HCT116 (cell line): ENCODE data around the gene PNPLA6. TPM values are rescaled to one million over a fixed set of nuclear protein-coding genes. Genes with fewer than 3 reads are reported as not detected.

Source experiments
- ATAC-seq: fragments of 200-7000 bp; cut with Tn5 transposase; 2 replicates; pipeline ENCODE4 v1.9.1; 2020; ENCODE audit warnings: mild to moderate bottlenecking, moderate library complexity
- BruUV-seq: library from RNA; stranded (reverse); fragments of 400-500 nt; replicated peaks from 2 replicates; lab custom pipeline; 2021; lab: Mats Ljungman, UMichigan
- CTCF ChIA-PET: fragments of 300-600 bp; sonication (Branson Sonifier 250); formaldehyde crosslinking; loops from one replicate; lab custom pipeline; 2021; ENCODE audit warnings: antibody characterized with exemption; lab: Charles Lee
- POLR2A ChIA-PET: fragments of 300-600, 350-600 bp; sonication (Branson Sonifier 250); formaldehyde crosslinking; loops from one replicate; lab custom pipeline; 2021; ENCODE audit warnings: antibody characterized with exemption; lab: Charles Lee
- RAD21 ChIA-PET, 2 experiments: fragments of 300-600 bp; sonication (Branson Sonifier 250); formaldehyde crosslinking; loops; one replicate each; lab custom pipeline; 2023; ENCODE audit warnings: low total read pairs in 2 of 2; ENCODE audit not compliant: uncharacterized antibody in 2 of 2, unreplicated experiment in 2 of 2, low non-redundant PET in 1 of 2; lab: Charles Lee
- DNase-seq: peaks from one replicate; pipeline ENCODE4 v3.0.0-alpha.2; 2010; ENCODE audit warnings: low read depth, low spot score
- H2AFZ ChIP-seq: fragments of 200-600 bp; shearing (Covaris generic), sonication (generic); 2 replicates; pipeline ENCODE4 v1.6.1; 2017; ENCODE audit warnings: low read depth, mixed run types, mixed read lengths, antibody characterized with exemption, low read length; ENCODE audit not compliant: poor library complexity, severe bottlenecking
- H3K27ac ChIP-seq: 2 replicates; pipeline ENCODE4 v1.5.1; 2012; ENCODE audit warnings: low read depth, low read length
- H3K27me3 ChIP-seq: fragments of 200-600 bp; sonication (generic); 2 replicates; pipeline ENCODE4 v1.6.1; 2016; ENCODE audit warnings: mixed run types, low read length, mixed read lengths; ENCODE audit not compliant: insufficient read depth
- H3K36me3 ChIP-seq, 2 experiments: fragments of 200-500 bp in 1 of 2; fragments of 200-600 bp in 1 of 2; sonication (Bioruptor generic) in 1 of 2; sonication (generic) in 1 of 2; 2 replicates each; pipeline versions ENCODE4 v1.5.1 to v1.6.1; 2014 to 2016; ENCODE audit warnings: low read length in 2 of 2, inconsistent platforms in 1 of 2, mixed read lengths in 1 of 2, mixed run types in 1 of 2; ENCODE audit not compliant: insufficient read depth in 2 of 2, control insufficient read depth in 1 of 2
- H3K4me1 ChIP-seq, 2 experiments: fragments of 200-600 bp in 1 of 2; sonication (generic) in 1 of 2; 2 replicates each; pipeline versions ENCODE4 v1.5.1 to v1.6.1; 2012 to 2017; ENCODE audit warnings: low read length in 2 of 2, inconsistent platforms in 1 of 2, mild to moderate bottlenecking in 1 of 2, mixed read lengths in 1 of 2, mixed run types in 1 of 2, moderate library complexity in 1 of 2; ENCODE audit not compliant: insufficient read depth in 2 of 2, control insufficient read depth in 1 of 2
- H3K4me2 ChIP-seq: fragments of 200-600 bp; sonication (generic); 2 replicates; pipeline ENCODE4 v1.6.1; 2017; ENCODE audit warnings: mixed run types, low read length, mixed read lengths
- H3K4me3 ChIP-seq, 2 experiments: fragments of 200-600 bp in 1 of 2; sonication (generic) in 1 of 2; replicated peaks in 1 of 2; 2 replicates each; pipeline ENCODE4 v1.5.1; 2011 to 2016; ENCODE audit warnings: low read length in 2 of 2, control low read depth in 1 of 2, low read depth in 1 of 2, mild to moderate bottlenecking in 1 of 2, mixed read lengths in 1 of 2, mixed run types in 1 of 2
- H3K79me2 ChIP-seq: fragments of 200-600 bp; sonication (generic); 2 replicates; pipeline ENCODE4 v1.6.1; 2017; ENCODE audit warnings: mild to moderate bottlenecking, mixed run types, low read length, moderate library complexity, mixed read lengths; ENCODE audit not compliant: insufficient read depth
- H3K9ac ChIP-seq: fragments of 200-600 bp; sonication (generic); 2 replicates; pipeline ENCODE4 v1.6.1; 2016; ENCODE audit warnings: low read length, mixed read lengths
- H3K9me2 ChIP-seq: fragments of 200-600 bp; sonication (generic), shearing (Covaris generic); 2 replicates; pipeline ENCODE4 v1.6.1; 2017; ENCODE audit warnings: mixed run types, mild to moderate bottlenecking, moderate library complexity; ENCODE audit not compliant: insufficient read depth
- H3K9me3 ChIP-seq, 2 experiments: fragments of 200-500 bp in 1 of 2; fragments of 200-600 bp in 1 of 2; sonication (Bioruptor generic) in 1 of 2; sonication (generic) in 1 of 2; 2 replicates each; pipeline ENCODE4 v1.6.1; 2014 to 2017; ENCODE audit warnings: low read length in 2 of 2, mixed read lengths in 2 of 2, inconsistent platforms in 1 of 2, low read depth in 1 of 2, mild to moderate bottlenecking in 1 of 2, mixed run types in 1 of 2, moderate library complexity in 1 of 2; ENCODE audit not compliant: control insufficient read depth in 1 of 2, insufficient read depth in 1 of 2
- H4K20me1 ChIP-seq: fragments of 200-600 bp; sonication (generic), shearing (Covaris generic); 2 replicates; pipeline ENCODE4 v1.6.1; 2017; ENCODE audit warnings: mixed run types, mild to moderate bottlenecking, moderate library complexity; ENCODE audit not compliant: insufficient read depth
- ATF3 ChIP-seq: IDR thresholded peaks from 2 replicates; pipeline ENCODE4 v1.6.1; 2012
- CBX3 ChIP-seq: IDR thresholded peaks from 2 replicates; pipeline ENCODE4 v1.6.1; 2012; ENCODE audit warnings: low read depth
- CTCF ChIP-seq, 3 experiments: fragments of 200-600 bp in 1 of 3; sonication (generic) in 1 of 3; IDR thresholded peaks in 2 of 3; conservative IDR thresholded peaks in 1 of 3; 2 replicates each; pipeline ENCODE4 v1.5.1; 2012 to 2017; ENCODE audit warnings: low read depth in 2 of 3, low read length in 2 of 3, antibody characterized with exemption in 1 of 3, borderline replicate concordance in 1 of 3, control low read depth in 1 of 3, mild to moderate bottlenecking in 1 of 3, mixed read lengths in 1 of 3, mixed run types in 1 of 3, moderate library complexity in 1 of 3; ENCODE audit not compliant: insufficient read depth in 1 of 3
- EGR1 ChIP-seq: IDR thresholded peaks from 2 replicates; pipeline ENCODE4 v1.6.1; 2012; ENCODE audit warnings: low read depth
- ELF1 ChIP-seq: IDR thresholded peaks from 2 replicates; pipeline ENCODE4 v1.6.1; 2012; ENCODE audit warnings: low read depth, borderline replicate concordance
- EZH2 ChIP-seq: fragments of 200-600 bp; sonication (generic); IDR thresholded peaks from 2 replicates; pipeline ENCODE4 v1.6.1; 2017; ENCODE audit warnings: antibody characterized with exemption, mixed run types
- FOSL1 ChIP-seq: IDR thresholded peaks from 2 replicates; pipeline ENCODE4 v1.6.1; 2012; ENCODE audit warnings: low read depth
- JUND ChIP-seq: IDR thresholded peaks from 2 replicates; pipeline ENCODE4 v1.6.1; 2012
- MAX ChIP-seq: IDR thresholded peaks from 2 replicates; pipeline ENCODE4 v1.6.1; 2012
- RAD21 ChIP-seq: IDR thresholded peaks from 2 replicates; pipeline ENCODE4 v1.6.1; 2012; ENCODE audit warnings: low read depth, mild to moderate bottlenecking
- SP1 ChIP-seq: IDR thresholded peaks from 2 replicates; pipeline ENCODE4 v1.6.1; 2012; ENCODE audit warnings: low read depth
- TCF7L2 ChIP-seq: IDR thresholded peaks from 2 replicates; pipeline ENCODE4 v1.7.0; 2011; ENCODE audit warnings: borderline replicate concordance, inconsistent platforms; ENCODE audit not compliant: insufficient read depth, insufficient read length; ENCODE audit errors: extremely low read depth
- ZBTB33 ChIP-seq: IDR thresholded peaks from 2 replicates; pipeline ENCODE4 v1.6.1; 2011; ENCODE audit warnings: mild to moderate bottlenecking, low read length, moderate library complexity; ENCODE audit not compliant: insufficient replicate concordance; ENCODE audit errors: extremely low read depth
- ZFX ChIP-seq: fragments of 450-650 bp; IDR thresholded peaks from 2 replicates; pipeline ENCODE4 v1.6.1; 2017
- intact Hi-C: fragments of 100-400 bp; cut with micrococcal nuclease; formaldehyde crosslinking; loops from 2 replicates; pipeline ENCODE4 v1.10.0; 2022
- total RNA-seq: library from RNA; stranded (reverse); gene quantifications from one replicate; pipeline ENCODE4 v1.2.1, GENCODE V29; 2021; ENCODE audit not compliant: unreplicated experiment

Gene PNPLA6
- total RNA-seq, 1 experiment from 2014 or later: 159 TPM

GRCh38 chr19:7542556-7543348 lies 7.2 kb downstream of the PNPLA6 start:
- Histone ChIP-seq H2AFZ (no peak overlapping the region), H3K9ac (no peak overlapping the region), H3K27ac (no peak overlapping the region), H3K4me2 (no peak overlapping the region), H3K9me3 (no peaks in the 10 kb centered on the region), H3K36me3 (peaks cover 6 to 32% of the 10 kb centered on the region in 2 experiments; a peak in 3 of 4 replicates), H3K4me3 (no peak overlapping the region), H4K20me1 (no peaks in the 10 kb centered on the region), H3K9me2 (no peaks in the 10 kb centered on the region), H3K27me3 (no peaks in the 10 kb centered on the region), H3K4me1 (peaks cover 0 to 9% of the 10 kb centered on the region in 2 experiments; a peak in 2 of 4 replicates), H3K79me2 (no peaks in the 10 kb centered on the region)
- no peak for DNase-seq
- ATAC-seq: no peak
- no TSS peak for BruUV-seq
- POLR2A ChIA-PET: no interaction called here
- RAD21 ChIA-PET: no interaction called here
- intact Hi-C loops: no loop called here
- CTCF ChIA-PET: no interaction called here
- TF ChIP-seq ATF3 (no peak), ZFX (no peak), CTCF (IDR thresholded peaks at IDR 0.05 in 2 of 3, conservative IDR thresholded peaks at IDR 0.05 in 1 of 3; ENCODE audit: borderline replicate concordance in 1 of 3, insufficient read depth in 1 of 3, low read depth in 2 of 3, low read length in 2 of 3) (no peak), FOSL1 (no peak), RAD21 (no peak), ZBTB33 (no peak), EZH2 (no peak), ELF1 (no peak), EGR1 (no peak), TCF7L2 (no peak), JUND (no peak), MAX (no peak), CBX3 (no peak), SP1 (no peak)
